GM10847 (cell line): Measurements from ENCODE around the gene HLA-DRB1.
A peak's percentile ranks its signal among the peaks of the same experiment; 100 is the strongest.

Experiments
- POLR2A ChIP-seq: IDR thresholded peaks from 2 replicates; pipeline ENCODE4 v1.6.1; 2011; ENCODE audit not compliant: insufficient read length; ENCODE audit errors: extremely low read depth

HLA-DRB1 gene

DNA sequence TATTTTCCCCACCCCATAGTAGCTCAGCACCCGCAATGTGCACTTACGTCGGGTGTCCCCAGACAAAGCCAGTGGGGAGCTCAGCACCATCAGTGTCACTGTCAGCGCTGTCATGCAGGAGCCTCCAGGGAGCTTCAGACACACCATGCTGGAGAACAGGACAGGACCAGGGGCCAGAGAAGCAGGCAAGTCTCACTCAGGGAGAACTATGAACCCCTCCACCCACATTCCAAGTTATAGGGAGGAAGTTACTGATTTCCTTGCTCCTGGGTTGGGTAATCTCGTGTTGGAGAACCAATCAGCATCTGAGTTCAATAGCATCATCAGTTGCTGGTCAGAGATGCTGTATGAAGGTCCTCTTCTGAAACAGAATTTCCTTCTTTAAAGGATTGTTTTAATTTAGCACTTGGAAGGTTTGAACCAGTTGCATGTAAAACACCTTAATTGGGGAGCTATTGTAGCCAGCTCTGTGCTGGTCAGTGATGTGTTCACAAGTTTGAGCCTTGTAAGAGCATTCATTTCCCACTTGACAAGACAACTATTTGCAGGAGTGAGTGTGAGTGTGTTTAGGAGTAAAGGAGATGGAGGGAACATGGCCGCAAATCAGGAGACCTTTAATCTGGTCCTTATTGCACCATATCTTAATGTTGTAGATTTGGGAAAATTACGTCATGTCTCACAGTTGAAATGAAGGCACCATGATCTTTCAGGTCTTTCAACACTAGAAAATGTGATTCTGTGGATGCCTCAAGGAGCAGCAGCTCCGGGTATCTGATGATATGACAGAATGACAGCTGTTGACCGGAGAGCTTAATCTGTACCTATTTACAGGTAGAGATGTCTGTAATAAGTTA is at the start of gene HLA-DRB1:
TSS of gene HLA-DRB1 (minus strand) at position 253 of the 854 bp plus-strand sequence. CDS start at position 147, 106 bp downstream.
- TF ChIP-seq POLR2A = peak; percentile 88

- no peak for TF ChIP-seq POLR2A
Measured at GRCh38 chr6:32638532-32639219, 49.0 kb upstream of the HLA-DRB1 start.

GRCh38 chr6:32637883-32638282 is 48.2 kb upstream of the HLA-DRB1 start:
- TF ChIP-seq POLR2A = no peak

- TF ChIP-seq POLR2A = peak; percentile 89
Measured at GRCh38 chr6:32637219-32637880, 47.7 kb upstream of the HLA-DRB1 start, which contains the start of gene HLA-DQA1. Gene HLA-DQA1 (plus strand): TSS chr6:32637406. CDS start chr6:32637459, 53 bp downstream.

DNA sequence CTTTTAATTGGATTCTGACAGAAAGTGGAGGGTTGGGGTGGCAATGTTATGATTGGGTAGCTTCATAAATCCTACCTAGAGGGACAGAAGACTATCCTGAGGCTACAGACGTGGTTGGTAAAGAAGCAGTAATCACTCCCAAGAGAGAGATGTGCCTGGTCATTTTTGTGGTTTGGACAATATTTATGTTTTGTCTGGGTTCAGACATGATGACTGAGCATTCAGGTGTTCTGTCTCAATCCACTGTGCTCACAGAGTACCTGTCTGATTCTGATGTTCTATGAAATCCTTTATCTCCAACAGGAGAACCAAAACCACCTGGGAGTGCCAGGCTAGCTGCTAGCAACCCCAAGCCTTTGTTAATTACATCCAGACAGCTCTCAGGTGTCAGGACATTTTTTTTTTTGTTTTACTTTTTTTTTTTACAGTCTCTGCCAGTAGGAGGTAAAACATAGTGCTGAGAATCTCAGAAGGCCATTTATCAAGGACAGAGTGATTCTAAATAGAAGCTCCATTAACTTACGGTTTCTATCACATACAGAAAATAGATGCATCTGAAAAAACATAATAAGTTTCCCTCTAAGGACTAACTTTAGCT is 46.0 kb upstream of the HLA-DRB1 start:
- TF ChIP-seq POLR2A = no peak

- TF ChIP-seq POLR2A = no peak
Measured at GRCh38 chr6:32627831-32628230, 38.2 kb upstream of the HLA-DRB1 start.

DNA sequence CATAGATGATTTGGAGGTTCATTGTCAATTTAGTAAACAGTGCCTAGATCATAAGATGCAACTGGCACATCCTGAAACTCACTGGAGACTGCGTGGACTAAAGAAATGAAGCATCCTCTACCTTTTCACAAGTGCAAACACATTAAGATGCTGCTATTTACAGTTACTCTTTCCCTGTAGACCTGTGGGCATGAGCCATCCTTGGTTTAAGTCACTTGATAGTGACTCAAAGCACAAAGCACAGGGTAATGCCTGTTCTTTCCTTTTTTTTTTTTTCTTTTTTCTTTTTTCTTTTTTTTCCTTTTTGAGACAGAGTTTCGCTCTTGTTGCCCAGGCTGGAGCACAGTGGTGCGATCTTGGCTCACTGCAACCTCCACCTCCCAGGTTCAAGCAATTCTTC is 37.6 kb upstream of the HLA-DRB1 start:
- TF ChIP-seq POLR2A = no peak

- no peak for TF ChIP-seq POLR2A
Measured at GRCh38 chr6:32625137-32625536, 35.5 kb upstream of the HLA-DRB1 start.

GRCh38 chr6:32624565-32624964 is 34.9 kb upstream of the HLA-DRB1 start:
- TF ChIP-seq POLR2A = no peak

GRCh38 chr6:32623693-32624092 is 34.0 kb upstream of the HLA-DRB1 start:
- no peak for TF ChIP-seq POLR2A

- no peak for TF ChIP-seq POLR2A
Measured at GRCh38 chr6:32622545-32623401, 33.1 kb upstream of the HLA-DRB1 start.

- no peak for TF ChIP-seq POLR2A
Measured at GRCh38 chr6:32621372-32621771, 31.7 kb upstream of the HLA-DRB1 start.

DNA sequence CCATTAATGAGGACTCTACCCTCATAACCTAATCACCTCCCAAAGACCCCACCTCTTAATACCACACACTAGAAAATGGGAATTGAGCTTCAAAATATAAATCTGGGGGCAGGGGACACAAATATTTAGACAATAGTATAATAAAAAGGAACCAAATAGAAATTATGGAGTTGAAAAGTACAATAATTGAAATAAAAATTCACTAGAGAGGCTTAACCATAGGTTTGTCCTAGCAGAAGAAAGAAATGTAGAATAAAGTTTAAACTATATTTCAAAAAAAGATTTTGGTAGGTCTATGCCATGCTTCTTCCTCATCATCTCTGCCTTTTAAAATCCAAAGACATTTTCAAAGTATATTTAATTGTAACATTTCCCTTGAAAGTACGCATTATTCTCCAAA is 28.1 kb upstream of the HLA-DRB1 start:
- TF ChIP-seq POLR2A = no peak

DNA sequence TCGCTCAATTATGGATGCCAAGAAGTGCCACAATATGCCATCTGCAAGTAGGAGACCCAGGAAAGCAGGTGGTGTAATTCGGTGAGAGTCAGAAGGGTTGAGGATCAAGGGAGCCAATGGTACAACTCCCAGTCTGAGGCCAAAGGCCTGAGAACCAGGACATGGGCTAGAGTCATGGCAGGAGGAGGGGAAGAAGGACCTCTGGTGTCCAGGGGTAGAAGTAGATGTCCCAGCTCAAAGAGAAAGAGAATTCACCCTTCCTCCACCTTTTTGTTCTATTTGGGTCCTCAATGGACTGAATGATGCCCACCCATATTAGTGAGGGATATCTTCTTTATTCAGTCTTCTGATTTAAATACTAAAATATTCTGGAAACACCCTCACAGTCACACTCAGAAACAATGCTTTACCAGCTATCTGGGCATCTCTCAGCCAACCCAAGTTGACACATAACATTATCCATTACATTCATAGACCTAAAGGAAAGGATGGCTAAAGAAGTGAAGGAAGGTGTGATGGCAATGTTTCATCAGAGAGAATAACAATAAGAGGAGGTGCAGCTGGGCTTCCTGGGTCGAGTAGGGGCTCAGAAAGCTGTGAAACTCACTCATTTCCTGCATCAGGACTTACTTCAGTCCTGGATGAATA is 26.4 kb upstream of the HLA-DRB1 start:
- TF ChIP-seq POLR2A = no peak
